ENCODE results near the gene SMIM35. TPM values are rescaled to one million over a fixed set of nuclear protein-coding genes. Genes with fewer than 3 reads are reported as not detected.

SMIM35 gene
- total RNA-seq, 1 donor from 2014 or later, result not detected

- no peak overlapping the region for H3K4me3 ChIP-seq (ENCODE audit: low read depth, low read length)
- DNase-seq (ENCODE audit: low read depth), result peak; percentile 5
- no peak for TF ChIP-seq CTCF (IDR thresholded peaks at IDR 0.05; ENCODE audit: insufficient read depth, low read length, poor library complexity, severe bottlenecking)
- H3K27me3 ChIP-seq (ENCODE audit: control insufficient read depth, insufficient read depth, low read length), result no peaks in the 10 kb centered on the region
- H3K36me3 ChIP-seq (ENCODE audit: control insufficient read depth, insufficient read depth, low read length), result no peaks in the 10 kb centered on the region
Measured at GRCh38 chr11:118106789-118107335, 20.1 kb upstream of the SMIM35 start.

- no peaks in the 10 kb centered on the region for H3K36me3 ChIP-seq (ENCODE audit: control insufficient read depth, insufficient read depth, low read length)
- TF ChIP-seq CTCF (IDR thresholded peaks at IDR 0.05; ENCODE audit: insufficient read depth, low read length, poor library complexity, severe bottlenecking), result no peak
- DNase-seq (ENCODE audit: low read depth), result no peak
- no peak overlapping the region for H3K4me3 ChIP-seq (ENCODE audit: low read depth, low read length)
- peaks cover 2% of the 10 kb centered on the region for H3K27me3 ChIP-seq (ENCODE audit: control insufficient read depth, insufficient read depth, low read length)
Measured at GRCh38 chr11:118105657-118106305, 19.0 kb upstream of the SMIM35 start.

- Histone ChIP-seq H3K27me3 (ENCODE audit: control insufficient read depth, insufficient read depth, low read length) (peaks cover 9% of the 10 kb centered on the region), H3K4me3 (ENCODE audit: low read depth, low read length) (no peak overlapping the region), H3K36me3 (ENCODE audit: control insufficient read depth, insufficient read depth, low read length) (no peaks in the 10 kb centered on the region)
- no peak for DNase-seq (ENCODE audit: low read depth)
- TF ChIP-seq CTCF (IDR thresholded peaks at IDR 0.05; ENCODE audit: insufficient read depth, low read length, poor library complexity, severe bottlenecking), result no peak
Measured at GRCh38 chr11:118104491-118104890, 17.7 kb upstream of the SMIM35 start.

GRCh38 chr11:118102721-118103261, 16.0 kb upstream of the SMIM35 start:
- TF ChIP-seq CTCF (IDR thresholded peaks at IDR 0.05; ENCODE audit: insufficient read depth, low read length, poor library complexity, severe bottlenecking), result no peak
- Histone ChIP-seq H3K27me3 (ENCODE audit: control insufficient read depth, insufficient read depth, low read length) (peaks cover 9% of the 10 kb centered on the region), H3K4me3 (ENCODE audit: low read depth, low read length) (no peak overlapping the region), H3K36me3 (ENCODE audit: control insufficient read depth, insufficient read depth, low read length) (no peaks in the 10 kb centered on the region)
- no peak for DNase-seq (ENCODE audit: low read depth)

- no peak for DNase-seq (ENCODE audit: low read depth)
- H3K27me3 ChIP-seq (ENCODE audit: control insufficient read depth, insufficient read depth, low read length), result peaks cover 9% of the 10 kb centered on the region
- no peaks in the 10 kb centered on the region for H3K36me3 ChIP-seq (ENCODE audit: control insufficient read depth, insufficient read depth, low read length)
- TF ChIP-seq CTCF (IDR thresholded peaks at IDR 0.05; ENCODE audit: insufficient read depth, low read length, poor library complexity, severe bottlenecking), result no peak
- no peak overlapping the region for H3K4me3 ChIP-seq (ENCODE audit: low read depth, low read length)
Measured at GRCh38 chr11:118100691-118101232, 14.0 kb upstream of the SMIM35 start.

All from kidney epithelial cell (primary cell).